Activated CD8-positive, alpha-beta memory T cell treated with anti-CD3 and anti-CD28 coated beads, Interleukin-2, amount 50 U/mL, for 1 hour (primary cell): ENCODE data around the gene PXMP4.

Source experiments
- DNase-seq: peaks from one replicate; pipeline ENCODE4 v3.0.0-alpha.2; 2020; ENCODE audit errors: extremely low read depth

Gene PXMP4

DNA sequence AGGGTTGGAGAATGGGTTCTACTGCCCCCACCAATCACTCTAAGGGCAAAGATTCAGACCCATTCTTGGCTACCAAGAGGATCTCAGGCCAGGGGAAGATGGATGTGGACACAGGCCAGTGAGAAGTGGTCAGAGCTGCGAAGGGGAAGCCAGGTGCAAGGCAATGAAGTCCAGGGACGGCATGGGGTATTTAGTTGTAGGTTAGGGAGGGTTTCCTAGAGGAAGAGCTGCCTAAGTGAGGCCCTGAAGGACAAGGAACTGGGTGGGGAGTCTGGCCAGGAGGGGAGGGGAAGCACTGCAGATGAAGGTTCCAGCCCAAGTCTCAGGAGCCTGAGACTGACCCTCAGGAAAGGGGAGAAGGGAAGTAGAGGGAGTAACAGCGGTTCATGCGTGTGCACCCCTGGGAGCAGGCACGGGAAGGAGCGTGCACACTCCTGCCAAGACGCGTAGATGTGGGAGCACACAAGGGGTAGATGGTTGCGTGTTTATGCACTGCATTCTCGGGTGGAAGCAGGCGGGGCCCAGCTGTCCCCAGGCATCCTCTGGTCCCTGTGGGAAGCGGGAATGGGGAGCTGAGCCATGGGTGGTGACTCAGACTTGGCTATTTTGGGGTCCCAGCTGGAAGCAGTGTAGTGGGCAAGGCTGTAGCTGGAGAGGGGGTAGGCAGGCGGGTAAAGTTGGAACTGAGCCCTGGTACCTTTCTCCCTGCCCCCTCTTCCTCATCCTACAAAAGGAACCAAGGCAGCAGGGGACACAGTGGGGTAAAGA is 50.1 kb downstream of the PXMP4 start:
- no peak for DNase-seq

DNA sequence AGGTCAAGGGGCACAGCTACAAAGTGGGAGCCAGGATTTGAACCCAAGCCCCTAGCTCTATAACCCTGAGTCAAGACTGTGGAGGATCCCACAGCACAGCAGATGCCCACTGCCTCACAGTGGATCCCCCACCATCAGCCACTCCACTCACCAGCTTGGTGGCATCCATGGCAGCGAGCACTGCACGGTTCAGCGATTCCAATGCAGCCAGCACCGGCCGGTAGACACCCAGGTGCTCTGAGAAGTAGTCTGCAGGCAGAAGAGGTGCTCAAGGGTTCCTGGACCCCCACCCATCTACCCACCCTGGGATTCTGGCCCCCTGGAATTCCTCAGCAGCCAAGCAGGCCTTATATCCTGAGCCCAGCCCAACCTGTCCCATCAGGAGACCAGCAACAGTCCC is 50.9 kb downstream of the PXMP4 start:
- no peak for DNase-seq

DNA sequence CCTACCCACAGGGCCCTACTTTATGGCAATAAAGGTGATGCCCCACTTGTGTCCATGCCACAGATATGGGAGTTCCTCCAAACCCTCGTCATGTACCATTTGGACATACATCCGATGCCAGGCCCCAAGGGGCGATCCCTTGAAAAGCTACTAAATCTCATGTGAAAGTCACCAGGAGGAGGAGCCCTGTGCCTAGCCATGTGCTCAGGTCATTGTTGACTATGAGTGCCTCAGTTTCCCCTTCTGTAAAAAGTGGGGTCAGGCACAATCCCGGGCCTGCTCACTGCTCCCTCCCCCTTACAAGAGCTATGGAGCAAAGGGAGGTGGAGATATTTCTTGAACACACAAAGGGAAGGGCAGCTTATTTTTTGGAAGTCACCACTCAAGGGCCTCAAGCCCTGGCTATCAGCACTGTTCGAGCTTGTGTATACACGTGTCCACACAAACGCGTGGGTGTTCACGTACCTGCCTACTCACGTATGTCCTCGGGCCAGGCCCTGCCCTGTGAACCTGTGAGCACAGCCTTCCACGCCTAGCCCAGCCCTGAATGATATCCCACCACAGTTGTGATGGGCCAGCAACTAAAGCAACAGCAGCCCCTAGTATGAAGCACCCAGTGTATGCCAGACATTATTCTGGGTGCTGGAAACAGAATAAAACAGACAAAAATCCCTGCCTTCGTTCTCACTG is 51.5 kb downstream of the PXMP4 start:
- no peak for DNase-seq

DNA sequence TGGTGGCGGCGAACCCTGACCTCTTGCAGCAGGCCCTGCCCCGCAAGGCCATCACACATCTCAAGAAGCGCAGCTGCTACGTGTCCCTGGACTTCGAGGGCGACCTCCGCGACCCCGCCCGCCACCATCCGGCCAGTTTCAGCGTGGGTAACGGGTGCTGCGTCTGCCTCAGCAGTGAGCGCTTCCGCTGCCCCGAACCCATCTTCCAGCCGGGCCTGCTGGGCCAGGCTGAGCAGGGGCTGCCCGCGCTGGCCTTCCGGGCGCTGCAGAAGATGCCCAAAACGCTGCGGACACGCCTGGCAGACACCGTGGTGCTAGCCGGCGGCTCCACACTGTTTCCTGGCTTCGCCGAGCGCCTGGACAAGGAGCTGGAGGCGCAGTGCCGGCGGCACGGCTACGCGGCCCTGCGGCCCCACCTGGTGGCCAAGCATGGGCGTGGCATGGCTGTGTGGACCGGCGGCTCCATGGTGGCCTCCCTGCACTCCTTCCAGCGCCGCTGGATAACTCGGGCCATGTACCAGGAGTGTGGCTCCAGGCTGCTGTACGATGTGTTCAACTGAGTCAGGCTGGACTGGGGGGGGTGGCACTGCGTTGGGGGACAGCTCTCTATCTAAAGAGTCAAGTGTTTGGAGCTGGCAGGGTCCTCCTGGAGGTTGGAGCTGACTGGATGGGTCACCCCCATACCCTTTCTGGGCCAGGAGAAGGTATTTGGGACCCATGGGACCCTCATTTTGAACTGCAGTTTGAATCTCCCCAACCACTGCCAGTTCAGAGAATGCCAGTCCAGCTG is 52.2 kb downstream of the PXMP4 start:
- DNase-seq = peak; percentile 36

DNA sequence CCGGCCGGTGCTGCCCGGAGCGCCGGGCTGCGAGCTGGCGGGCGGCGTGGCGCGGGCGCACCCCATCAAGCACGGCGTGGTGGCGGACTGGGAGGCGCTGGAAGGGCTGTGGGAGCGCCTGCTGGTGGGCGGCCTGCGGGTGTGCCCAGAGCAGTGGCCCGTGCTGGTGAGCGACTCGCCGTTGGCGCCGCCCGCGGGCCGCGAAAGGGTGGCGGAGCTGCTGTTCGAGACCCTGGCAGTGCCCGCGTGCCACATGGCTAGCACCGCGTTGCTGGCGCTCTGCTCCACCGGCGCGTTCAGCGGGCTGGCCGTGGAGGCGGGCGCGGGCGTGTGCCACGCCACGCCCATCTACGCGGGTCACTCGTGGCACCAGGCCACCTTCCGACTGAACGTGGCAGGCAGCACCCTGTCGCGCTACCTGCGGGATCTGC is 52.9 kb downstream of the PXMP4 start:
- no peak for DNase-seq

DNA sequence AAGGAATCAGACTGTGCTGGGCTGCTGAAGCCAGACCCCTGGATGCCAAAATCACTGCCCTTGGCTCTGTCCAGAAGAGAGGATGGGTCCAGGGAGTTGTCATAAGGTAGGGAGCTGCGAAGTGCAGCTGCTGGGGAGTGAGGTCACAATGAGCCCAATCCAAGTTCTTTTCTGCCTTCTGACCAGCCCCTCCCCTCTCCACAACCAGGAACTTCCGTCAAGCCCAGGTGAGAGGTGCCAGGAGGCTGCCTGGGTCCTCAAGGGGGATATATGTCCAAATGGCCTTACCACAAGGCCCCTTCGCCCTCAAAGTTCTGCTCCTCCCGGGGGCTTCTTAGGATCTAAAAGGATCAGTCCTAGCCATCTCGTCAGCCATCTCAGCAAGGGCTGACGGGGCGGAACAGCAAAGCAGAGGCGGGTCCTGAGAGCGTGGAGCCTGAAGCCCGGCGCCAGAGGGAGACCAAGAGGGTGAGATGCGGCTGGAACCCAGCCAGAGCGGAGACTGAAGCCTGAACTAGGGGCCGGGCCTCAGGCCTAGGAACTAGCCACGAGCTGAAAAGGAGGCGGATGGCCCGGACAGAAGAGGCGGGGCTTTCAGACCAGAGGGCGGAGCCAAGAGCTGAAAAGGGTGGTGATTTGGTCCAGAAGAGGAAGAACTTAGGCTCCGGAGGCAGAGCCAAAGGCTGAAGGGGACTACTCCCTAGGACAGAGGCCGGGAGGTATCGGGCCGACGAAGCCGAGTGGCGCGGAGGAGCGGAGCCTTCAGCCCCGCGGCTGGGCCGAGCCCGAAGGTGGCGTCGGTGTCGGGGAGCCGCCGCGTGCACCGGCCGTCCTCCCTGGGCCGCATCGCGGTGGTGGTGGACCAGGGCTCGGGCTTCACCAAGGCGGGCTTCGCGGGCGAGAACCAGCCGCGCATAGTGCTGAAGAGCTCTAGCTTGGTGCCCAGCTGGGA is 53.5 kb downstream of the PXMP4 start, which contains the start of gene ACTL10:
TSS of gene ACTL10 (plus strand) at position 651 of the 952 bp plus-strand sequence. CDS start 555 bp downstream, outside the sequence.
- DNase-seq = peak; percentile 45

DNA sequence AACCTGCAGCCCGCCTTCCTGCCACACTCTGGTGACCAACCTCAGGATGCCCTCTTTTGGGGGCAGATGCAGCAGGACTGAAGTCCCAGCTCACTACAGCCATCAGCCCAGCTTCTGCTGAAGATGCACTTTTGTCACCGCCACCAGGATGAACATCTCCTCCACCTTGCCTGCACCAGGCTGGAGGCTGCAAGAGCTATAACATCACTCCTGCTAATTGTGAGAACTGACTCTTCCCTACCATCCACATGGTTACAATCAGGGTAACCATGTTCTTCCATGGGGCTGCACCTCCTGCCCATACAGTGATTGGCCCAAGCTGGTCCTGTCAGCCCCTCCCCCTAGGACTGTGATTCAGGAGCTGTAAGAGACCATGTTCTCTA is 55.4 kb downstream of the PXMP4 start:
- no peak for DNase-seq

DNA sequence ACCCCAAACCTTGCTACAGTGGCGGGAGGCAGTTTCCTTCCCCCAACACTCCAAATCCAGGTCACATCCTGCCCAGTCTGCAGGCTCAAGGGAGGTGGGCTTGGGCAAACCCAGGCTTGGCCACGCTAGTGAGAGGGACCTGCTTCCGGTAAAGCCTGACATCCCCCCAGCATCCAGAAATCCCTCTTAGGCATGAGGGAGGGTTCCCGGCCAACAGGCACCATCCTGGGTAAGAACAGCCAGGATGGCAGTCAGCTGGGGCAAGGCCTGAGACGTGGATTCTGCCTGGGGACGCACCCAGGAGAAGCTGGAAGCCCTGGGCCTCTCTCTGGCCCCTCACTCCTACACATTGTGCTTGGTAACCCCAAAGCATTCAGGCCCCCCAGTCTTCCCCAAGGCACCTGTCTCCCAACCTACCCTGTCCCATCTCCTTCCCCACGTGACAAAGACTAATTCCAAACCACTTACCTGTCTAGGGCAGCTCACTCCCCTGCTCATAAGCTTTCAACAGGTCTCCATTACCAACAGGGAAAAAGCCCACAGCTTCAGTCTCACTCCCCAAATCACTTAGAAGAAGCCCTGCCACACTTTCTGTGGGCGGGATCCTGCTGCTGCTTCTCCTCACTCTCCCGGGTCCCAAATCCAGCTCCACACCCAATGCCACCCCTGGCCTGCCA is 55.9 kb downstream of the PXMP4 start:
- no peak for DNase-seq

DNA sequence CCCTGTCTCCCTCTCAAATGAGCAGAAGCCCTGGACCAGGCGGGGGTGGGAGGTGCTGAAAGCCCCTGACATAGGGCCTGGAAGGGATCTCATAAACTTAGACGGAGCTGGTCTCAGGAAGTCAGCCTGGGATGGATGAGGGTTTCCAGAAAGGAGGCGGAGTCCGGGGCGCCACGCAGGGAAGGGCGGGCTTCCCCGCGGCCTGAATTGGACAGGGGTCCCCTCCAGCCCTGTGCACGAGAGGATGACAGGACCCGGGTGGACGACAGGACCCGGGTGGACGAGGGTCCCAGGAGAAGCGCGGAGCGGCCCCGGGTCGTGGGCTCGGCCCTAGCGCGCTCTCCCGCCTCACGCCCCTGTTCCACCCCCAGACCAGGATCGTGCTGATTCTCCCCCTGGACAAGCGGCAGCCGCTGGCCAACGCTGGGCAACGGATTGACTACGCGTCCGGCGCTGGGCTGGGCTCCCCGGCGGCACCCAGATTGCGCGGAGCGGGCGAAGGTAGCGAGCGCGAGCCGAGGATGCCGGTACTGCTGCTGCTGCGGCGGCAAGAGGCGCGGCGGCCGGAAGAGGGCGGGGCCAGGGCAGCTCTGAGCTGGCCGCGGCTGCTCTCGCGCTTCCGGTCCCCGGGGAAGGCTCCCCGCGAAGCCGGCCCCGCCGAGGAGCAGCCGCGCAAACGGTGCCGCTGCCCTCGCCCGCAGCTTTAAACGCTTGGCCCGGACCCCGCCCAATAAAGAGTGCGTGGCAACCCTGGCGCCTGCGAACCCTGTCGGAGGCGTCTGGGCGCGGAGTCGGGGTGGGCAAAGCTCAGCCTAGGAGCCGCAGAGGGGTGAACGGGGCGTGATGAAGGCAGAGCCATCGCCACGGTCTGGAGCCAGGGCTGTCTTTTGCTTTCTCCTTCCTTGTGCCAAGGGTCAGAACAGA is 56.7 kb downstream of the PXMP4 start:
- DNase-seq = peak; percentile 16

DNA sequence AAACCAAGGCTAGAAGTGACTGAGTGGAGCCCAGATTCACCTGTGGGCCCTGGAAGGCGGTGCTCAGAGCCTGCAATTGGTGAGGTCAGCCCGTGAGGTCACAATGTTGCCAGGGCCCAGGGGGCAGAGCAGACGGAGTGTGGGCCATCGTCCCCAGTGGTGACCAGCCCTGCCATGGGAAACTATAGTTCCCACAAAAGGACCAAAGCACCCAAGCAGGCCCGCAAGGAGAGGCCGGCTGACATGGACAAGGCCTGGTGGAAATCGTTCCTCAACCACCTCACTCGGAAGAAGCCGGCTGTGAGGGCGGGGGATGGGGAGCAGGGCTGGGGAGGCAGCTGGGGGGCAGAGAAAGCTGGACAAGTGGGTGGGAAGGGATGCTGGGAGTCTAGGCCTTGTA is 57.9 kb downstream of the PXMP4 start, which contains the start of gene C20orf144:
TSS of gene C20orf144 (plus strand) at position 156 of the 400 bp plus-strand sequence. CDS start at position 175, 19 bp downstream.
- DNase-seq = no peak

DNA sequence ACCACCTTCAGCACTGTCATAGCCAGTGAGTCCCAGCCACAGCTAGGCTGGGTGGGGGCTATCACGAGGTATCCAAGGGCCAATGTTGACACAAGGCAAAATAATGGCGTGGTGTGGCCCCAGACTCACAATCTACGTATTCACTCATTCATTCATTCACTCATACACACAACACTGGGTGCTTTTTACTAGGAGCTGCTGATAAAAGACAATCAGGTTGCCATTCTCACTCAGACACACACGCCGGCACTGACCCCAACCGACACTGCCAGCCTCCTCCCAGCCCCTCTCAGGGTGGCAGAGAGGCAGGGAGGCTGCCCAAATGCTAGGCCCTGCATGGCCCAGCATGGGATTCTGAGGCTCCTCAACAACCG is 59.4 kb downstream of the PXMP4 start:
- no peak for DNase-seq

DNA sequence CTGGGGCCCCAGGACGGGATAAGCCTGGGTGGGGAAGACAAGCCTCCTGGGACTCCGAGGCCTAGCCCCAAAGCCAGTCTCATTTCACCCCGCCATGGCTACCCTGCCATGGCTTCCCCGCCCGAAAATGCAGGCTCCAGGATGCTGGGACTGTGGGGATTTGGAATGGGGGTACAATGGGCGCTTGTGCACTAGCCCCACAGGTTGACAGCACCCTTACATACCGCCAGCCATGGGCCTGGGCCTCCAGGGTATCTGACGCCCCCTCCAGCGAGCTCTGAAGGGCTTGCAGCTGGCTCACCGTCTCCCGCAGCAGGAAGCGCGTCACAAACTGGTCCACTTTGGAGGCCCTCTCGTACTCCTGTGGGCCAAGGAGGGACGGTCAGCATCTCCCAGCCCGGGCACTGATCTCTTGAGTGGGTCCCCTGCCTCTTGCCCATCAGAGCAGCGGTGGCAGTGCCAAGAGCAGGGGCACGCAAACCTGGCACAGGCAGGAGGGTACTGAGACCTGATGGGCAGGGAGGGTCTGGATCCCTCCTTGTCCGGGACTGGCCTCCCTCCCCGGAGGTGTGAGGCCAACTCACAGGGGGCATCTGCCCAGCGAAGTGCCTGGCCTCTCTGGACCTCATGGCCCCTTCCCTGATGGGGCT is 60.0 kb downstream of the PXMP4 start:
- DNase-seq = no peak

DNA sequence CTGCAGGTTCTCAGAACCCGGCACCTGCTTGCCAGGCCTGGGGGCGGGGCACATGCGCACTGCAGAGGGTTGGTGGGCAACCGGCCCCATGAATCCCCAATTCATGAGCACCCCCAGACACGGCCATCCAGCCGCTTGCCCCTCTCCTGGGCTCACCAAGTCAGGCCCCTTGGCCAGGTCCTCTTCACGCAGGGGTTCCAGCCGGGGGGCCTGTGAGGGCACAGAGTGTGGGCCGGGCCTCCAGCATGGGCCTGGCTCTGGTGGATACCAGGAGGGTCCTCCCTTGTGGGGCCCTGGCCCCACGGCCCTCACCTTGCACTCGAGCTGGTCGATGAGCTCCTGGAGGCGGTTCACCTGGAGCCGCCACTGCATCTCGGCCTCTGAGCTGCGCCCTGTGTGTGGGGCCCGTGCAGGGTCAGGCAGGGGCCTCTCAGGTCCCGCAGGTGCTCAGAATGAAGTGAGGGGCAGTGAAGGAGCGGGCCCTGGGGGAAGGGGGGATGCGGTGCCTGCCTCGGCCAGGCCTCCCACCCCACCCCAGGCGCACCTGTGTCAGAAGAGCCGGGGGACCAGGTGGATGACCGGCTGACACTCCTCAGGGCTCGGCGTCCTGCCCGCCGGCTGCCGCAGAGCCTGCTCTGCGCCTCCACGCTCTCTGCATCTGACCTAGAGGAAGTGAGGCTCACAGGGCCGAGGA is 60.6 kb downstream of the PXMP4 start:
- no peak for DNase-seq

DNA sequence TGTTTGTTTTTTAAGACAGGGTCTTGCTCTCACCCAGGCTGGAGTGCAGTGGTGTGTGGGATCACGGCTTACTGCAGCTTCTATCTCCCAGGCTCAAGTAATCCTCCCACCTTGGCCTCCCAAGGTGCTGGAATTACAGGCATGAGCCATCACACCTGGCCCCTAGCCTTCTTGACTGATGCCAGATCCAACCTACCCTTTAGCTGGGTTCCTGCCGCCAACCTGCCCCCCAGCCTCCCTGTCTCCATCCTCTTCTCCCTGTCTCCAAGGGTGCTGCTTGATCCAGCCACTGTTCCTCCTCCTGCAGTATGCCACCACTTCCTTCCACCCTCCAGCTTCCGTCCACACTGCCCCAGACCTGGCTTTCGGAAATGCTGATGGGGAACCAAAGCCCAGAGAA is 61.2 kb downstream of the PXMP4 start:
- no peak for DNase-seq

DNA sequence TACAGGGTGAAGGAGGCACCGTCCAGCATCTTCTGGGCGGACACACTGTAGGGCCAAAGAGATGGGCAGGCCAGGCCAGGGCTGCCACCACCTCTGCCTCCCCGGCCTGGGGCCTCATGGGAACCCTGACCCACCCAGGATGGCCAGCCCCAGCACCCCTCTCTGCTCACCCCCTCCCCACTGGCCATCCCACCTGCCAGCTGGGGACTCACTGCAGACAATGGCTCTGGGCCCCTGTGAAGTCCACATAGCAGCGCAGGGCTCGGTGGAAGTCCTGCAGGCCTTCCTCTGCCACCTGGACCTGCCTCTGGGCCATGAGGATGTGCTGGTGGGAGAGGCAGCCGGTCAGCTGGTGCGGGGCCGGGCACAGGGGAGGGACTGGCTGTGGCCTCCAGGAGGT is 61.6 kb downstream of the PXMP4 start:
- DNase-seq = no peak

DNA sequence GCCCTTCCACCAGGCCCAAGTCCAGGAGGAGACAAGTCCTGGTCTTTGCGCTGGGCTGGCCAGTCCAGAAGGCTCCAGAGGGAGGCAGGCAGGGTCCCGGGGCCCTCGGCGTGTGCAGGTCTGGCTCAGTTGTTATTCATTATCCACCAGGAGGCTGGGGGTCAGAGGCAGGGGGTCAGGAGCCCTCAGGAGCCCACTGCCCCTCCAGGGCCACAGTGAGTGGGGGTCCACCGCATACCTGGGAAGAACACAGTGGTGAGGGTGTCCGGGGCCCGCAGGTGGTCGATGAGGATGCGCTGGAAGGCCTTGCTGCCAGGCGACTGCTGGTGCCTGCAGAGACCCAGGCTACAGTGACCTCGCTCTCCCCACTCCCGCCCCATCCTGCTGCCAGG is 62.4 kb downstream of the PXMP4 start:
- no peak for DNase-seq

DNA sequence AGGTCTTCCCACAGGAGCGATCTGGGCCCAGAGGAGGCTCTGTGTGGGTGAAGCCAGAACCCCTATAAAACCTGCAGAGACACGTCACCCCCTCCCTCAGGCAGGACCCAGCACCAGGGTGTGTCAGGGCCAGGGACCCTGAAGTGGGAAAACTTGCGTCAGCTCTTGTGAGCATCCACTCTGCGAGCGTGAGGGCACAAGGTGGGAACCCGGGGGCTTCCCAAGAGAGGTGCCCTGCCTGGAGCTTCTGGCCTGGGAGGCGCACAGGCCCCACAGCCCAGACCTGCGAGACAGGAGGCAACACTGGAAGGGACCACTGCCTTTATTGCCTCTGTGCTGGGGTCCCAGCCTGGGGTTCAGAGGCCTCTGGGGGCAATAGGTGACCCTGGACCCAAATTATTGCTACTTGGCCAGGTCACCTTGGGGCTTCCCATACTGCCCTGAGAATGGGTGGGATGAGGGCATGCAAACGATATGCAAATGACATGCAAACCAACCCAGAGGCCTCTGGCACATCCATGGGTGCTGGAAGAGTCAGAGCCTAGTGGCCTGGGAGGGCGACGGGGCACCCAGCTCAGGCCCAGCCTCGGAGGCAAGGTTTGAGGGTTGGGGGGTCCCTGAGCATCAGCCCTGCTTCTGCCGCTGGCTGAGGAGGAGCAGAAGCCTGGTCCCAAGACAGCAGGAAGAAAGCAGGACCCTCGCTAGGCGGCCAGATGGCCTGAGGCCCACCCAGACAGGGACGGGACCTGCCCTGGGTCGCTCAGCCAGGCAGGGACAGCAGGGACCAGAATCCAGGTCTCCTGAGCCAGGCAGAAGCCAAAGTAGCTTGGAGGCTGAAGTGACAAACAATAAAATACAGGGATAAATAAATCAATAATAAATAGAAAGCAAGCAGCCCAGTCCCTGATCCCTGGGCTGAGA is 63.1 kb downstream of the PXMP4 start:
- no peak for DNase-seq
